ENCODE measurements around the gene TRAF5.
"Not testable (repeated sequence)": the region's sequence is repeated elsewhere in the genome, so short reads cannot be mapped to it uniquely, and the experiment has no call there.

GRCh38 chr1:211416246-211416627 lies 89.6 kb downstream of the TRAF5 start:
- not testable (repeated sequence) for TF ChIP-seq YY1 (IDR thresholded peaks at IDR 0.05; ENCODE audit: insufficient read depth, insufficient read length); ZNF274 (IDR thresholded peaks at IDR 0.05; ENCODE audit: low read depth, low read length)

Data from NT2/D1 (cell line).